ENCODE results near the gene PRR11. TPM values are rescaled to one million over a fixed set of nuclear protein-coding genes. Genes with fewer than 3 reads are reported as not detected.
A peak's percentile ranks its signal among the peaks of the same experiment; 100 is the strongest.
"Not testable (repeated sequence)": the region's sequence is repeated elsewhere in the genome, so short reads cannot be mapped to it uniquely, and the experiment has no call there.

The PRR11 gene
- total RNA-seq, 2 experiments from 2014 or later: 65.4 to 69.8 TPM

GRCh38 chr17:59131131-59131530 is 24.4 kb upstream of the PRR11 start:
- Mint-ChIP-seq H3K4me1 (peaks cover 10% of the 10 kb centered on the region), H3K27me3 (no peaks in the 10 kb centered on the region), H3K36me3 (peaks cover 16% of the 10 kb centered on the region), H3K4me3 (no peak overlapping the region), H3K9me3 (ENCODE audit: low read depth) (no peaks in the 10 kb centered on the region), H3K27ac (no peak overlapping the region)
- ATAC-seq (no peak), DNase-seq (no peak)
- CTCF ChIA-PET: no interaction called here

- CTCF ChIA-PET; H3K27ac Mint-ChIP-seq; H3K9me3 Mint-ChIP-seq (ENCODE audit: low read depth); ATAC-seq; DNase-seq; H3K4me3 Mint-ChIP-seq; H3K27me3 Mint-ChIP-seq; H3K4me1 Mint-ChIP-seq: not testable (repeated sequence)
- peaks cover 11% of the 10 kb centered on the region for H3K36me3 Mint-ChIP-seq
These were observed 17.2 kb upstream of the PRR11 start for GRCh38 chr17:59138339-59138738.

- peaks cover 20% of the 10 kb centered on the region for H3K36me3 Mint-ChIP-seq
- ATAC-seq (no peak), DNase-seq (no peak)
- no peaks in the 10 kb centered on the region for H3K27me3 Mint-ChIP-seq
- H3K4me1 Mint-ChIP-seq: peaks cover 4% of the 10 kb centered on the region
- H3K4me3 Mint-ChIP-seq: no peak overlapping the region
- no peaks in the 10 kb centered on the region for H3K9me3 Mint-ChIP-seq (ENCODE audit: low read depth)
- H3K27ac Mint-ChIP-seq: no peak overlapping the region
- CTCF ChIA-PET: interaction anchor here (0.7 to 1.1 kb wide), 2 partner anchors 63 to 569 kb away, joined by 3 to 4 read pairs; no protein-coding TSS in a partner anchor
These were observed 15.6 kb upstream of the PRR11 start for GRCh38 chr17:59139939-59140338.

- Mint-ChIP-seq H3K9me3 (ENCODE audit: low read depth) (no peaks in the 10 kb centered on the region), H3K27ac (no peak overlapping the region), H3K4me3 (no peak overlapping the region), H3K27me3 (no peaks in the 10 kb centered on the region), H3K4me1 (peaks cover 8% of the 10 kb centered on the region), H3K36me3 (peaks cover 25% of the 10 kb centered on the region)
- ATAC-seq: no peak
- CTCF ChIA-PET: no interaction called here
- DNase-seq: no peak
These were observed 13.7 kb upstream of the PRR11 start for GRCh38 chr17:59141860-59142259.

- CTCF ChIA-PET: interaction anchor here (1.1 kb wide), 1 partner anchor 10 kb away, joined by 4 read pairs; the partner anchor contains the start of genes PRR11 and SKA2
- DNase-seq: no peak
- ATAC-seq: no peak
- Mint-ChIP-seq H3K27ac (no peak overlapping the region), H3K27me3 (no peaks in the 10 kb centered on the region), H3K4me3 (no peak overlapping the region), H3K4me1 (peaks cover 23% of the 10 kb centered on the region), H3K9me3 (ENCODE audit: low read depth) (no peaks in the 10 kb centered on the region), H3K36me3 (peaks cover 31% of the 10 kb centered on the region)
These were observed 9.9 kb upstream of the PRR11 start for GRCh38 chr17:59145571-59146096.

GRCh38 chr17:59149051-59149450 is 6.5 kb upstream of the PRR11 start:
- Mint-ChIP-seq H3K27ac (no peak overlapping the region), H3K4me3 (no peak overlapping the region), H3K27me3 (no peaks in the 10 kb centered on the region), H3K9me3 (ENCODE audit: low read depth) (no peaks in the 10 kb centered on the region), H3K36me3 (peaks cover 35% of the 10 kb centered on the region), H3K4me1 (peaks cover 47% of the 10 kb centered on the region)
- no peak for DNase-seq
- ATAC-seq: no peak
- CTCF ChIA-PET: interaction anchor here (0.5 to 1.4 kb wide), 3 partner anchors 12 to 53 kb away, joined by 3 to 4 read pairs (median 3); no protein-coding TSS in a partner anchor

GRCh38 chr17:59149841-59150511 is 5.6 kb upstream of the PRR11 start:
- H3K36me3 Mint-ChIP-seq: peaks cover 33% of the 10 kb centered on the region
- H3K9me3 Mint-ChIP-seq (ENCODE audit: low read depth): no peaks in the 10 kb centered on the region
- H3K4me3 Mint-ChIP-seq: no peak overlapping the region
- H3K27ac Mint-ChIP-seq: peak overlapping the region; percentile 39
- peak; percentile 59 for DNase-seq
- ATAC-seq: peak; percentile 50
- H3K27me3 Mint-ChIP-seq: no peaks in the 10 kb centered on the region
- peaks cover 47% of the 10 kb centered on the region for H3K4me1 Mint-ChIP-seq
- CTCF ChIA-PET: interaction anchor here (1.4 kb wide), 1 partner anchor 11 kb away, joined by 4 read pairs; no protein-coding TSS in a partner anchor

- H3K9me3 Mint-ChIP-seq (ENCODE audit: low read depth): no peaks in the 10 kb centered on the region
- ATAC-seq: no peak
- no peak overlapping the region for H3K4me3 Mint-ChIP-seq
- CTCF ChIA-PET: no interaction called here
- peaks cover 27% of the 10 kb centered on the region for H3K36me3 Mint-ChIP-seq
- H3K4me1 Mint-ChIP-seq: peaks cover 43% of the 10 kb centered on the region
- H3K27ac Mint-ChIP-seq: no peak overlapping the region
- H3K27me3 Mint-ChIP-seq: no peaks in the 10 kb centered on the region
- no peak for DNase-seq
These were observed 4.5 kb upstream of the PRR11 start for GRCh38 chr17:59151006-59151405.

- no peak for DNase-seq
- CTCF ChIA-PET: interaction anchor here (0.9 kb wide), 1 partner anchor 45 kb away, joined by 3 read pairs; the partner anchor contains the start of gene TRIM37
- Mint-ChIP-seq H3K36me3 (peaks cover 29% of the 10 kb centered on the region), H3K27ac (no peak overlapping the region), H3K4me1 (peaks cover 46% of the 10 kb centered on the region), H3K9me3 (ENCODE audit: low read depth) (no peaks in the 10 kb centered on the region), H3K4me3 (peak overlapping the region; percentile 18), H3K27me3 (no peaks in the 10 kb centered on the region)
- no peak for ATAC-seq
These were observed 4.0 kb upstream of the PRR11 start for GRCh38 chr17:59151591-59151990.

- Mint-ChIP-seq H3K36me3 (peaks cover 30% of the 10 kb centered on the region), H3K4me1 (peaks cover 55% of the 10 kb centered on the region), H3K27ac (peak overlapping the region; percentile 58), H3K27me3 (no peaks in the 10 kb centered on the region), H3K9me3 (ENCODE audit: low read depth) (no peaks in the 10 kb centered on the region), H3K4me3 (no peak overlapping the region)
- ATAC-seq: no peak
- no peak for DNase-seq
- CTCF ChIA-PET: no interaction called here
These were observed 2.6 kb upstream of the PRR11 start for GRCh38 chr17:59152925-59153324.

- ATAC-seq: no peak
- H3K36me3 Mint-ChIP-seq: peaks cover 34% of the 10 kb centered on the region
- no peaks in the 10 kb centered on the region for H3K27me3 Mint-ChIP-seq
- no peak overlapping the region for H3K4me3 Mint-ChIP-seq
- H3K4me1 Mint-ChIP-seq: peaks cover 63% of the 10 kb centered on the region
- DNase-seq: peak; percentile 68
- H3K9me3 Mint-ChIP-seq (ENCODE audit: low read depth): no peaks in the 10 kb centered on the region
- CTCF ChIA-PET: interaction anchor here (1.5 to 2.7 kb wide), 2 partner anchors 45 to 47 kb away, joined by 6 to 7 read pairs; partner anchors contain the start of gene TRIM37
- H3K27ac Mint-ChIP-seq: no peak overlapping the region
These were observed 1.2 kb upstream of the PRR11 start for GRCh38 chr17:59154292-59154720.

- peak; percentile 99 for DNase-seq
- ATAC-seq: peak; percentile 83
- Mint-ChIP-seq H3K9me3 (ENCODE audit: low read depth) (no peaks in the 10 kb centered on the region), H3K27me3 (no peaks in the 10 kb centered on the region), H3K4me1 (peaks cover 63% of the 10 kb centered on the region), H3K4me3 (no peak within 1 kb of the TSS), H3K27ac (no peak within 1 kb of the TSS), H3K36me3 (peaks cover 35% of the 10 kb centered on the region)
- CTCF ChIA-PET: interaction anchor here (0.6 to 2.7 kb wide), 7 partner anchors 9 to 146 kb away, joined by 3 to 7 read pairs (median 4); partner anchors contain the start of gene TRIM37
These were observed 666 bp upstream of the PRR11 start, which contains the start of gene SKA2 for GRCh38 chr17:59154721-59155438. Gene SKA2 (minus strand): TSS chr17:59155186. CDS start chr17:59155163, 23 bp downstream.

GRCh38 chr17:59160157-59161025 is 4.8 kb downstream of the PRR11 start:
- H3K36me3 Mint-ChIP-seq: peaks cover 38% of the 10 kb centered on the region
- H3K9me3 Mint-ChIP-seq (ENCODE audit: low read depth): no peaks in the 10 kb centered on the region
- no peaks in the 10 kb centered on the region for H3K27me3 Mint-ChIP-seq
- CTCF ChIA-PET: no interaction called here
- H3K27ac Mint-ChIP-seq: peak overlapping the region; percentile 82
- H3K4me3 Mint-ChIP-seq: peak overlapping the region; percentile 65
- H3K4me1 Mint-ChIP-seq: peaks cover 50% of the 10 kb centered on the region
- ATAC-seq: no peak
- no peak for DNase-seq
